ENCODE measurements around the gene ATG2B. TPM values are rescaled to one million over a fixed set of nuclear protein-coding genes. Genes with fewer than 3 reads are reported as not detected.

ATG2B gene
- total RNA-seq, 4 donors from 2014 or later = 22.2 to 30.3 (median 28.6) TPM

DNA sequence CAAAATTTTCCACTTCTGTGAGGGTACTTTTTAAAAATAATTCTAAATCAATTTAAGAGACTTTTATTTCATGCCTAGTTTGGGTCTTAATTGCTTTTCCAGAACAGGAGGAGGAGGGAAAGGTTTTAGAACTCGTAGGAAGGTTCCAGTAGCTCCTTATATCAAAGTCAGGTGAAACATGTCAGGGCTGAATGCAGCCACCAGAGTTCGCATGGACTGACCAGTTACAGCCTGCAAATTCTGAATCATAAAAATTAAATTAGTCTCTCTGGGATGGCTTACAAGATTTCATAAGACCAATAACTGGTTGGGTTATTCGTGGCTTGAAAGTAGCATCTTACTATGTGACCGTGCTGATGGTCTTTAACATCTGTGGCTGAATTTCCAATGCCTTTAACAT, 106.7 kb downstream of the ATG2B start:
- no peaks in the 10 kb centered on the region for H3K9me3 ChIP-seq
- H3K27ac ChIP-seq = no peak overlapping the region
- H3K36me3 ChIP-seq = no peaks in the 10 kb centered on the region
- intact Hi-C loops (cut with DNase I; ENCODE audit: low total_unique reads) = no loop called here
- ATAC-seq (no peak), DNase-seq (no peak)
- peaks cover 0 to 3% of the 10 kb centered on the region in 2 donors for H3K4me1 ChIP-seq
- no peak overlapping the region for H3K4me3 ChIP-seq
- in situ Hi-C loops (cut with MboI; ENCODE audit: low sequenced_read_pairs in 4 of 4) = loop anchor here in 1 of 4 donors (25.0 kb wide), 1 partner anchor 694 kb away; no protein-coding TSS in a partner anchor
- TF ChIP-seq, protein P1, sequence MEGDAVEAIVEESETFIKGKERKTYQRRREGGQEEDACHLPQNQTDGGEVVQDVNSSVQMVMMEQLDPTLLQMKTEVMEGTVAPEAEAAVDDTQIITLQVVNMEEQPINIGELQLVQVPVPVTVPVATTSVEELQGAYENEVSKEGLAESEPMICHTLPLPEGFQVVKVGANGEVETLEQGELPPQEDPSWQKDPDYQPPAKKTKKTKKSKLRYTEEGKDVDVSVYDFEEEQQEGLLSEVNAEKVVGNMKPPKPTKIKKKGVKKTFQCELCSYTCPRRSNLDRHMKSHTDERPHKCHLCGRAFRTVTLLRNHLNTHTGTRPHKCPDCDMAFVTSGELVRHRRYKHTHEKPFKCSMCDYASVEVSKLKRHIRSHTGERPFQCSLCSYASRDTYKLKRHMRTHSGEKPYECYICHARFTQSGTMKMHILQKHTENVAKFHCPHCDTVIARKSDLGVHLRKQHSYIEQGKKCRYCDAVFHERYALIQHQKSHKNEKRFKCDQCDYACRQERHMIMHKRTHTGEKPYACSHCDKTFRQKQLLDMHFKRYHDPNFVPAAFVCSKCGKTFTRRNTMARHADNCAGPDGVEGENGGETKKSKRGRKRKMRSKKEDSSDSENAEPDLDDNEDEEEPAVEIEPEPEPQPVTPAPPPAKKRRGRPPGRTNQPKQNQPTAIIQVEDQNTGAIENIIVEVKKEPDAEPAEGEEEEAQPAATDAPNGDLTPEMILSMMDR (IDR thresholded peaks at IDR 0.05 in 4 of 5, conservative IDR thresholded peaks at IDR 0.05 in 1 of 5) = no peak
- TF ChIP-seq POLR2A (IDR thresholded peaks at IDR 0.05) = no peak
- peaks cover 0 to 5% (median 1%) of the 10 kb centered on the region in 3 donors for H3K27me3 ChIP-seq

DNA sequence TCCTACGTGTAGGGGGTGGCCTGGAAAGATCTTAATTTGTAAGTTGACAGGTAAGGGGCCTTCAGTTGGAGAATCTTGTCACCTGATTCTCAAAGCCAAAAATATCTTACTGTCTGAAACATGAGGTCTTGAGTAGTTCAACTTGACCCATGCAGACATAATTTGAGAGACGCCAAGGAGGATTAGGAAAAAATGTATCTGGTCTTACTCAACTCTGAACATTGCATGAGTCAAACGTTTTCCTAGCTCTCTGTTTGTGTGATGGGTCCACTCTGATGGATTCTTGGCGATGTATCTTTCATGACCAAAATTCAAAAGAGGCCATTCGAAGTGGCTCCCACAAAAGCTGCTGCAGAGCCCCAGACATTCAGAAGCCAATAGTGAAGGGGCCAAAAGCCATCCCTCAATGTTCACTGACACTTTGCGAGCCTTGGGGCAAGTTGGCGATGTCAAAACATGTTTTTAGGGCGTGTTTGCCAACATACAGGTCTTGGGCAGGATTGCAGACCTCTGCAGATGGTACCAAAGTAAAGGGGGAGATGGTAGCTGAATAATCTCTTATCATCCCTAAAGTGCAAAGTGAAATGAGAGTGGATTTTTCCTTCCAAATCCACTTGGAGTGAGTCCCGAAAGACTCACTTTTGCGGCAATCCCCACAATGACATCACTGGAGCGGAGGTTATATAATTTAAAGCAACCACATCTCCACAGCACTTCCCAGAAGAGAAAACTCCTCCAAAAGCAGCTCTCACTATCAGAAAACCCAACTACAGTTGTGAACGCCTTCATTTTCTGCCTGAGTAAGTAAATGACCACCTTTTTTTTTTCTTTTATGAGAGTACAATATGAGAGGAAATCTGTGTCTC, 107.4 kb downstream of the ATG2B start, which contains the start of gene BDKRB1:
BDKRB1 (plus strand) TSS at position 710 of the 866 bp plus-strand sequence. CDS start 7,473 bp downstream, outside the sequence.
- TF ChIP-seq, protein P1 (IDR thresholded peaks at IDR 0.05 in 4 of 5, conservative IDR thresholded peaks at IDR 0.05 in 1 of 5) = no peak
- TF ChIP-seq POLR2A (IDR thresholded peaks at IDR 0.05) = no peak
- DNase-seq (no peak), ATAC-seq (no peak)
- in situ Hi-C loops (cut with MboI; ENCODE audit: low sequenced_read_pairs in 4 of 4) (loop anchor here in 1 of 4 donors (25.0 kb wide), 1 partner anchor 693 kb away; no protein-coding TSS in a partner anchor), intact Hi-C loops (cut with DNase I; ENCODE audit: low total_unique reads) (no loop called here)
- no peaks in the 10 kb centered on the region for H3K9me3 ChIP-seq
- no peaks in the 10 kb centered on the region for H3K36me3 ChIP-seq
- H3K4me1 ChIP-seq = peaks cover 0 to 3% of the 10 kb centered on the region in 2 donors
- no peak within 1 kb of the TSS for H3K4me3 ChIP-seq
- H3K27ac ChIP-seq = no peak within 1 kb of the TSS
- peaks cover 0 to 5% (median 0%) of the 10 kb centered on the region in 3 donors for H3K27me3 ChIP-seq

DNA sequence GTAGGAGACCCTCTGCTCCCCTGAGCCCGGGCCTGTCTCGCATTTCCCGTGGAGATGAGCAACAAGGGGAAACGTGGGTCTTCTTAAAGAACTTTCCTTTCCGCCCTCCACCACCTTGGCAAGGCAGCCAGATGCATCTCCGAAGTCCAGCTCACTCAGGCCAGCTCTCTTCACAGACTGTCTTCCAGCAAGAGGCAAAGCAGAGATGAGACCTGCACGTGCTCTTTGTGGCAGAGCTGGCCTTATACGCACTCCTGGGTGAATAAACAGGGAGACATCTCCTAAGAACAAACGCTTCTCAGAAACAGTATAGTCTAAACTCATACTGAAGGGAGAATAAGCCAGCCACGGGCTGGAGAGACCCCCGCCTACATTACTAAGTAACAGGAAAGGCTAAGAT, 108.5 kb downstream of the ATG2B start:
- in situ Hi-C loops (cut with MboI; ENCODE audit: low sequenced_read_pairs in 4 of 4) (loop anchor here in 1 of 4 donors (25.0 kb wide), 1 partner anchor 692 kb away; no protein-coding TSS in a partner anchor), intact Hi-C loops (cut with DNase I; ENCODE audit: low total_unique reads) (no loop called here)
- H3K9me3 ChIP-seq = no peaks in the 10 kb centered on the region
- no peaks in the 10 kb centered on the region for H3K36me3 ChIP-seq
- peaks cover 0 to 5% (median 0%) of the 10 kb centered on the region in 3 donors for H3K27me3 ChIP-seq
- no peak overlapping the region for H3K4me3 ChIP-seq
- ATAC-seq = no peak
- TF ChIP-seq, protein P1 (IDR thresholded peaks at IDR 0.05 in 4 of 5, conservative IDR thresholded peaks at IDR 0.05 in 1 of 5) = no peak
- TF ChIP-seq POLR2A (IDR thresholded peaks at IDR 0.05) = no peak
- no peak for DNase-seq
- H3K27ac ChIP-seq = no peak overlapping the region
- peaks cover 0 to 3% of the 10 kb centered on the region in 2 donors for H3K4me1 ChIP-seq

DNA sequence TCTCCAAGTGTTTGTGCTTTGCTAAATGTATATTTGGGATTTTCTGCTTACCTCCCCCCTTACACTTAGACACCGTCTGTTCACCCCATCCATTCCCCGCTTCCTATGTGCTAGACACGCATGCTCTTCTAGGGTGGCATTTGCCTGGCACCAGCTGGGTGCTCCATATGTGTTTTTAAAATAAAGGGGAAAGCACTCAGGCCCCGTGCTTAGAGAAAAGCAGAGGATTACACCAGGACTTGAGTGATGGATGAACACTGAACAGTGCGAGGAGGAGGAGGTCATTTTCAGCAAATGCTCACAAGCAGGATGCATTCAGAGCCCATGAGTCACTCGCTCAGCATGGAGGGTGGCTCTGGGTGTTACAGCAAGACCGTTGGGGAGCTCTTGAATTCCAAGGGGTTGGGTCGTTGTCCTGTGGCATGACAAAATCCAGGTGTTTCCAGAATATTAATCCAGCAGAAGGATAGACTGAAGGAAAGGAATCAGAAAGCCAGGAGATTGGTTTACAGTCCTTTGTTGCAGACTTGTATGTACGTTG, 110.1 kb downstream of the ATG2B start:
- Histone ChIP-seq H3K4me3 (no peak overlapping the region), H3K36me3 (no peaks in the 10 kb centered on the region), H3K9me3 (no peaks in the 10 kb centered on the region), H3K27me3 (peaks cover 0 to 5% (median 0%) of the 10 kb centered on the region in 3 donors), H3K4me1 (peaks cover 0 to 3% of the 10 kb centered on the region in 2 donors), H3K27ac (no peak overlapping the region)
- intact Hi-C loops (cut with DNase I; ENCODE audit: low total_unique reads) = no loop called here
- TF ChIP-seq POLR2A (IDR thresholded peaks at IDR 0.05) = no peak
- TF ChIP-seq, protein P1 (IDR thresholded peaks at IDR 0.05 in 4 of 5, conservative IDR thresholded peaks at IDR 0.05 in 1 of 5) = no peak
- in situ Hi-C loops (cut with MboI; ENCODE audit: low sequenced_read_pairs in 4 of 4) = loop anchor here in 1 of 4 donors (25.0 kb wide), 1 partner anchor 691 kb away; no protein-coding TSS in a partner anchor
- DNase-seq (no peak), ATAC-seq (no peak)

Measured in gastrocnemius medialis (tissue), 4 donors.